H1 (cell line): ENCODE results near the gene TMTC2. TPM values are rescaled to one million over a fixed set of nuclear protein-coding genes. Genes with fewer than 3 reads are reported as not detected.

Experiments
- CTCF ChIA-PET: fragments of 300-600 bp; sonication (Branson Sonifier 250); formaldehyde crosslinking; loops from one replicate; lab custom pipeline; 2021; ENCODE audit not compliant: partially characterized antibody; lab: Charles Lee
- POLR2A ChIA-PET: fragments of 300-600 bp; sonication (Branson Sonifier 250); formaldehyde crosslinking; loops from one replicate; lab custom pipeline; 2021; ENCODE audit warnings: inconsistent platforms; ENCODE audit not compliant: partially characterized antibody; lab: Charles Lee
- DNase-seq, 2 experiments: peaks; one replicate each; pipeline versions ENCODE4 v3.0.0 to v3.0.0-alpha.2; 2010 to 2022; ENCODE audit warnings: low spot score in 2 of 2, low read depth in 1 of 2, mixed read lengths in 1 of 2
- FAIRE-seq: peaks from 2 replicates; lab custom pipeline; 2011; peaks lifted over from hg19 to GRCh38; lab: Jason Lieb, UNC
- H2AFZ ChIP-seq: 2 replicates; pipeline ENCODE4 v1.8.1; 2012; ENCODE audit warnings: low read length, inconsistent platforms
- H2AK5ac ChIP-seq: 2 replicates; pipeline ENCODE4 v1.6.1; 2013; ENCODE audit warnings: low read depth, low read length
- H2BK120ac ChIP-seq: replicated peaks from 2 replicates; pipeline ENCODE3; 2013; ENCODE audit warnings: low read depth, low read length, inconsistent platforms
- H2BK12ac ChIP-seq: 2 replicates; pipeline ENCODE4 v1.6.1; 2013; ENCODE audit warnings: low read depth, low read length
- H2BK15ac ChIP-seq: 2 replicates; pipeline ENCODE4 v1.6.1; 2013; ENCODE audit warnings: low read length
- H2BK20ac ChIP-seq: 2 replicates; pipeline ENCODE4 v1.6.1; 2013; ENCODE audit warnings: low read length
- H2BK5ac ChIP-seq: 2 replicates; pipeline ENCODE4 v1.6.1; 2013; ENCODE audit warnings: low read depth, low read length
- H3K14ac ChIP-seq: 2 replicates; pipeline ENCODE4 v1.6.1; 2013; ENCODE audit warnings: inconsistent platforms; ENCODE audit not compliant: insufficient read length
- H3K18ac ChIP-seq: 2 replicates; pipeline ENCODE4 v1.6.1; 2013; ENCODE audit warnings: low read length; ENCODE audit errors: extremely low read depth
- H3K23ac ChIP-seq: 2 replicates; pipeline ENCODE4 v1.6.1; 2013; ENCODE audit warnings: inconsistent platforms; ENCODE audit not compliant: insufficient read length
- H3K23me2 ChIP-seq: 2 replicates; pipeline ENCODE4 v1.6.1; 2013; ENCODE audit warnings: low read depth, low read length
- H3K27ac ChIP-seq: 2 replicates; pipeline ENCODE4 v1.6.1; 2011; ENCODE audit warnings: low read depth, low read length, inconsistent platforms
- H3K27me3 ChIP-seq, 4 experiments: replicated peaks in 1 of 4; 1 replicate in 1 of 4; 2 replicates in 3 of 4; pipeline versions ENCODE4 v1.6.1 to v1.8.1; 2011 to 2013; ENCODE audit warnings: low read length in 3 of 4, mild to moderate bottlenecking in 3 of 4, inconsistent platforms in 2 of 4, mixed read lengths in 2 of 4, moderate library complexity in 1 of 4; ENCODE audit not compliant: control insufficient read depth in 3 of 4, insufficient read depth in 3 of 4; ENCODE audit errors: extremely low read depth in 1 of 4
- H3K36me3 ChIP-seq, 4 experiments: 2 replicates each; pipeline versions ENCODE4 v1.6.1 to v1.8.1; 2011 to 2013; ENCODE audit warnings: mild to moderate bottlenecking in 4 of 4, low read length in 3 of 4, moderate library complexity in 2 of 4, control low read depth in 1 of 4, inconsistent platforms in 1 of 4; ENCODE audit not compliant: insufficient read depth in 4 of 4, control insufficient read depth in 2 of 4
- H3K4ac ChIP-seq: replicated peaks from 2 replicates; pipeline ENCODE3; 2013; ENCODE audit warnings: low read length, low read depth, mixed read lengths, inconsistent platforms; ENCODE audit not compliant: insufficient read length
- H3K4me1 ChIP-seq, 4 experiments: replicated peaks in 1 of 4; 1 replicate in 1 of 4; 2 replicates in 3 of 4; pipeline versions ENCODE4 v1.6.1 to v1.8.1; 2011 to 2013; ENCODE audit warnings: low read length in 3 of 4, inconsistent platforms in 2 of 4, mixed read lengths in 1 of 4; ENCODE audit not compliant: insufficient read depth in 4 of 4, control insufficient read depth in 3 of 4
- H3K4me2 ChIP-seq, 2 experiments: 2 replicates each; pipeline versions ENCODE4 v1.6.1 to v1.8.1; 2011 to 2013; ENCODE audit warnings: low read depth in 2 of 2, low read length in 2 of 2, control low read depth in 1 of 2, inconsistent platforms in 1 of 2, mild to moderate bottlenecking in 1 of 2; ENCODE audit not compliant: insufficient read depth in 1 of 2
- H3K4me3 ChIP-seq, 4 experiments: fragments of 200-600, 300-600 bp in 1 of 4; sonication (generic), shearing (Covaris generic), sonication (Bioruptor Twin) in 1 of 4; 2 replicates each; pipeline versions ENCODE4 v1.5.1 to v1.8.1; 2011 to 2016; ENCODE audit warnings: low read length in 4 of 4, low read depth in 3 of 4, control low read depth in 2 of 4, inconsistent platforms in 2 of 4, mild to moderate bottlenecking in 2 of 4, mixed read lengths in 1 of 4, moderate library complexity in 1 of 4; ENCODE audit not compliant: insufficient read depth in 2 of 4; ENCODE audit errors: extremely low read depth in 1 of 4
- H3K56ac ChIP-seq: replicated peaks from 2 replicates; pipeline ENCODE3; 2013; ENCODE audit warnings: low read depth, mild to moderate bottlenecking, mixed read lengths, low read length, inconsistent platforms; ENCODE audit not compliant: insufficient read length
- H3K79me1 ChIP-seq: 2 replicates; pipeline ENCODE4 v1.6.1; 2013; ENCODE audit warnings: low read depth, low read length, control low read depth
- H3K79me2 ChIP-seq, 2 experiments: 2 replicates each; pipeline versions ENCODE4 v1.6.1 to v1.8.1; 2012 to 2013; ENCODE audit warnings: low read length in 2 of 2, mild to moderate bottlenecking in 2 of 2, inconsistent platforms in 1 of 2; ENCODE audit not compliant: insufficient read depth in 2 of 2, control insufficient read depth in 1 of 2
- H3K9ac ChIP-seq, 4 experiments: replicated peaks in 1 of 4; 1 replicate in 1 of 4; 2 replicates in 3 of 4; pipeline versions ENCODE4 v1.6.1 to v1.8.1; 2011 to 2013; ENCODE audit warnings: low read depth in 3 of 4, low read length in 3 of 4, control low read depth in 2 of 4, mild to moderate bottlenecking in 2 of 4, moderate library complexity in 2 of 4, inconsistent platforms in 1 of 4; ENCODE audit errors: extremely low read depth in 1 of 4
- H3K9me3 ChIP-seq, 2 experiments: 2 replicates each; pipeline versions ENCODE4 v1.6.1 to v1.8.1; 2012 to 2013; ENCODE audit warnings: mild to moderate bottlenecking in 2 of 2, moderate library complexity in 2 of 2, control low read depth in 1 of 2, inconsistent platforms in 1 of 2, low read depth in 1 of 2, low read length in 1 of 2, mixed read lengths in 1 of 2; ENCODE audit not compliant: insufficient read depth in 2 of 2
- H4K20me1 ChIP-seq, 2 experiments: replicated peaks in 1 of 2; 2 replicates each; pipeline versions ENCODE3 to v1.8.1; 2011 to 2013; ENCODE audit warnings: inconsistent platforms in 2 of 2, low read length in 2 of 2, mild to moderate bottlenecking in 1 of 2; ENCODE audit not compliant: insufficient read depth in 2 of 2, control insufficient read depth in 1 of 2
- H4K5ac ChIP-seq: 2 replicates; pipeline ENCODE4 v1.6.1; 2013; ENCODE audit warnings: low read length, low read depth, mixed read lengths, inconsistent platforms; ENCODE audit not compliant: insufficient read length
- H4K8ac ChIP-seq: 2 replicates; pipeline ENCODE4 v1.8.0; 2013; ENCODE audit warnings: mild to moderate bottlenecking, moderate library complexity, low read length, inconsistent platforms; ENCODE audit not compliant: insufficient read depth; ENCODE audit errors: extremely low read depth
- H4K91ac ChIP-seq: replicated peaks from 2 replicates; pipeline ENCODE3; 2013; ENCODE audit warnings: low read length, mixed read lengths, inconsistent platforms; ENCODE audit not compliant: insufficient read length
- BACH1 ChIP-seq: IDR thresholded peaks from 2 replicates; pipeline ENCODE4 v1.6.1; 2012; ENCODE audit warnings: low read length, improper control_type of control experiment
- BCL11A ChIP-seq, 2 experiments: IDR thresholded peaks; one replicate each; pipeline ENCODE4 v1.6.1; 2011; ENCODE audit warnings: low read depth in 2 of 2, low read length in 2 of 2, mild to moderate bottlenecking in 2 of 2
- E2F6 ChIP-seq: IDR thresholded peaks from 2 replicates; pipeline ENCODE4 v1.6.1; 2012; ENCODE audit warnings: inconsistent platforms
- JUN ChIP-seq: IDR thresholded peaks from 2 replicates; pipeline ENCODE4 v1.6.1; 2011; ENCODE audit warnings: low read depth, mild to moderate bottlenecking, improper control_type of control experiment, low read length
- MAFK ChIP-seq: IDR thresholded peaks from 2 replicates; pipeline ENCODE4 v1.6.1; 2012; ENCODE audit warnings: low read depth, mild to moderate bottlenecking, improper control_type of control experiment, low read length
- RBBP5 ChIP-seq: IDR thresholded peaks from 2 replicates; pipeline ENCODE4 v1.7.1; 2012; ENCODE audit warnings: low read depth, mild to moderate bottlenecking, inconsistent platforms, low read length, moderate library complexity, borderline replicate concordance
- SAP30 ChIP-seq: fragments of 300-600 bp; sonication (generic); IDR thresholded peaks from 2 replicates; pipeline ENCODE4 v1.7.1; 2012; ENCODE audit warnings: low read length, moderate library complexity, mild to moderate bottlenecking, inconsistent platforms; ENCODE audit not compliant: insufficient read depth, insufficient replicate concordance
- SIX5 ChIP-seq: IDR thresholded peaks from 2 replicates; pipeline ENCODE4 v1.6.1; 2011; ENCODE audit warnings: mild to moderate bottlenecking, low read depth, low read length
- polyA plus RNA-seq, 7 experiments: library from polyadenylated mRNA; depleted of rRNA in 3 of 7; stranded (reverse) in 5 of 7; unstranded in 2 of 7; fragments of >200 nt in 5 of 7; fragments of 200-250 nt in 2 of 7; gene quantifications; 1 replicate in 5 of 7; 2 replicates in 1 of 7; 4 replicates in 1 of 7; pipeline versions ENCODE4 v1.2.1 to v1.2.3, GENCODE V29; 2011 to 2013; ENCODE audit warnings: missing spikeins in 2 of 7, mixed read lengths in 2 of 7
- total RNA-seq: library from RNA; stranded (reverse); fragmentation: NEBNext Ultra II Directional; extraction: Animal tissue kit (Norgen Biotek cat#: 25700); gene quantifications from 2 replicates; pipeline ENCODE4 v1.2.1, GENCODE V29; 2021

TMTC2 gene
- total and polyA plus RNA-seq, 2 of the 8 experiments (the other 6 are each of a cell fraction or from before 2014, with no cell fraction given): 2.3 to 3.9 TPM

GRCh38 chr12:82855872-82856271 is 169.2 kb downstream of the TMTC2 start:
- Histone ChIP-seq H2BK15ac (no peak overlapping the region), H3K4me3 (no peak overlapping the region), H3K4ac (no peak overlapping the region), H3K9me3 (no peaks in the 10 kb centered on the region), H3K23ac (no peak overlapping the region), H3K56ac (no peak overlapping the region), H2BK120ac (no peak overlapping the region), H3K4me1 (peaks cover 3 to 11% (median 7%) of the 10 kb centered on the region in 4 experiments; a peak in 5 of 7 replicates), H4K8ac (no peak overlapping the region), H3K27me3 (no peaks in the 10 kb centered on the region; a peak in 1 of 7 replicates), H2BK20ac (no peak overlapping the region), H3K23me2 (no peaks in the 10 kb centered on the region), H3K4me2 (no peak overlapping the region), H2AFZ (no peak overlapping the region), H4K5ac (no peak overlapping the region), H2BK5ac (no peak overlapping the region), H3K79me1 (no peaks in the 10 kb centered on the region), H2BK12ac (0 out of 2 replicates have a peak overlapping the region, but pooled peaks have one; percentile 22), H3K9ac (no peak overlapping the region), H4K20me1 (no peaks in the 10 kb centered on the region), H3K14ac (no peak overlapping the region), H3K18ac (no peak overlapping the region), H2AK5ac (no peak overlapping the region), H3K79me2 (no peaks in the 10 kb centered on the region), H3K36me3 (peaks cover 0 to 5% (median 0%) of the 10 kb centered on the region in 4 experiments; a peak in 2 of 8 replicates), H3K27ac (no peak overlapping the region), H4K91ac (no peak overlapping the region)
- no peak for DNase-seq
- FAIRE-seq: no peak
- ChIA-PET POLR2A (no interaction called here), CTCF (interaction anchor here (1.3 kb wide), 1 partner anchor 533 kb away, joined by 4 read pairs; no protein-coding TSS in a partner anchor)
- no peak for TF ChIP-seq BACH1
- no peak for TF ChIP-seq SAP30
- TF ChIP-seq BCL11A (IDR thresholded peaks at IDR 0.05; ENCODE audit: low read depth in 2 of 2, low read length in 2 of 2): no peak
- no peak for TF ChIP-seq E2F6
- TF ChIP-seq JUN: no peak
- TF ChIP-seq SIX5: no peak
- TF ChIP-seq MAFK: no peak
- TF ChIP-seq RBBP5: no peak
